Neural progenitor cell (in vitro differentiated cells): ENCODE measurements around the gene SLC17A2. TPM values are rescaled to one million over a fixed set of nuclear protein-coding genes. Genes with fewer than 3 reads are reported as not detected.

Experiments
- DNase-seq: peaks from one replicate; pipeline ENCODE4 v3.0.0-alpha.2; 2016; ENCODE audit warnings: low spot score
- H2AFZ ChIP-seq: fragments of 200-600 bp; sonication (generic); replicated peaks from 2 replicates; pipeline ENCODE4 v1.6.1; 2016; ENCODE audit warnings: antibody characterized with exemption
- H3F3A ChIP-seq: fragments of 200-600 bp; sonication (generic); 2 replicates; pipeline ENCODE4 v1.6.1; 2016; ENCODE audit warnings: antibody characterized with exemption, low read depth
- H3K27ac ChIP-seq: fragments of 200-600 bp; sonication (generic); 2 replicates; pipeline ENCODE4 v1.5.1; 2016; ENCODE audit warnings: mild to moderate bottlenecking
- H3K27me3 ChIP-seq: fragments of 200-600 bp; sonication (generic); 2 replicates; pipeline ENCODE4 v1.6.1; 2016; ENCODE audit warnings: mild to moderate bottlenecking, moderate library complexity
- H3K36me3 ChIP-seq: fragments of 200-600 bp; sonication (generic); 2 replicates; pipeline ENCODE4 v1.5.1; 2016
- H3K4me1 ChIP-seq: fragments of 200-600 bp; sonication (generic); 2 replicates; pipeline ENCODE4 v1.6.1; 2016; ENCODE audit warnings: mixed run types
- H3K4me2 ChIP-seq: fragments of 200-600 bp; sonication (generic); 2 replicates; pipeline ENCODE4 v1.6.1; 2016
- H3K4me3 ChIP-seq: fragments of 200-600 bp; sonication (generic); 2 replicates; pipeline ENCODE4 v1.5.1; 2016
- H3K79me2 ChIP-seq: fragments of 200-600 bp; sonication (generic); 2 replicates; pipeline ENCODE4 v1.6.1; 2016; ENCODE audit warnings: low read depth
- H3K9ac ChIP-seq: fragments of 200-600 bp; sonication (generic); 2 replicates; pipeline ENCODE4 v1.6.1; 2016
- H3K9me3 ChIP-seq: fragments of 200-600 bp; sonication (generic); 2 replicates; pipeline ENCODE4 v1.5.1; 2016; ENCODE audit warnings: low read depth
- H4K20me1 ChIP-seq: fragments of 200-600 bp; sonication (generic); 2 replicates; pipeline ENCODE4 v1.6.1; 2016; ENCODE audit warnings: low read depth
- H3K27ac Mint-ChIP-seq: 3 replicates; pipeline ENCODE4 v1.8.0; 2021; ENCODE audit warnings: mixed read lengths
- H3K27me3 Mint-ChIP-seq: 2 replicates; pipeline ENCODE4 v1.8.0; 2022; ENCODE audit warnings: low read depth, mild to moderate bottlenecking, inconsistent platforms, moderate library complexity, mixed read lengths; ENCODE audit not compliant: insufficient read depth
- H3K36me3 Mint-ChIP-seq: 3 replicates; pipeline ENCODE4 v1.8.0; 2021; ENCODE audit warnings: mixed read lengths
- H3K4me1 Mint-ChIP-seq: 3 replicates; pipeline ENCODE4 v1.8.0; 2021; ENCODE audit warnings: mixed read lengths
- H3K4me3 Mint-ChIP-seq: 3 replicates; pipeline ENCODE4 v1.8.0; 2021; ENCODE audit warnings: mild to moderate bottlenecking, moderate library complexity, mixed read lengths
- H3K9me3 Mint-ChIP-seq: 3 replicates; pipeline ENCODE4 v1.8.0; 2020; ENCODE audit warnings: mixed read lengths
- CTCF ChIP-seq: fragments of 200-600 bp; sonication (generic); IDR thresholded peaks from 2 replicates; pipeline ENCODE4 v1.5.1; 2017; ENCODE audit warnings: antibody characterized with exemption, mild to moderate bottlenecking
- EZH2 ChIP-seq: fragments of 200-600 bp; sonication (generic); IDR thresholded peaks from 2 replicates; pipeline ENCODE4 v1.6.1; 2017; ENCODE audit warnings: antibody characterized with exemption, mild to moderate bottlenecking, moderate library complexity
- EZH2phosphoT487 ChIP-seq: fragments of 200-600 bp; sonication (generic); IDR thresholded peaks from 2 replicates; pipeline ENCODE4 v1.6.1; 2017; ENCODE audit warnings: antibody characterized with exemption
- total RNA-seq: library from RNA; depleted of rRNA; stranded (reverse); fragments of >200 nt; gene quantifications from 2 replicates; pipeline ENCODE4 v1.2.3, GENCODE V29; 2015; ENCODE audit warnings: low replicate concordance

Gene SLC17A2
- total RNA-seq, 1 donor from 2014 or later = not detected

- Mint-ChIP-seq H3K9me3 (no peaks in the 10 kb centered on the region), H3K4me1 (no peaks in the 10 kb centered on the region), H3K4me3 (no peak overlapping the region), H3K36me3 (no peaks in the 10 kb centered on the region), H3K27ac (no peak overlapping the region), H3K27me3 (no peaks in the 10 kb centered on the region)
- TF ChIP-seq CTCF = no peak
- no peak for TF ChIP-seq EZH2phosphoT487
- TF ChIP-seq EZH2 = no peak
- no peak overlapping the region for H3K9ac ChIP-seq
- no peaks in the 10 kb centered on the region for H3K27me3 ChIP-seq
- no peaks in the 10 kb centered on the region for H3K4me1 ChIP-seq
- H3F3A ChIP-seq = no peaks in the 10 kb centered on the region
- no peaks in the 10 kb centered on the region for H3K79me2 ChIP-seq
- H2AFZ ChIP-seq = no peak overlapping the region
- H3K9me3 ChIP-seq = no peaks in the 10 kb centered on the region
- no peaks in the 10 kb centered on the region for H4K20me1 ChIP-seq
- DNase-seq = no peak
- H3K4me3 ChIP-seq = no peak overlapping the region
- H3K36me3 ChIP-seq = no peaks in the 10 kb centered on the region
- H3K4me2 ChIP-seq = no peak overlapping the region
- no peak overlapping the region for H3K27ac ChIP-seq
These were observed 61.9 kb downstream of the SLC17A2 start for GRCh38 chr6:25868436-25869183.

DNA sequence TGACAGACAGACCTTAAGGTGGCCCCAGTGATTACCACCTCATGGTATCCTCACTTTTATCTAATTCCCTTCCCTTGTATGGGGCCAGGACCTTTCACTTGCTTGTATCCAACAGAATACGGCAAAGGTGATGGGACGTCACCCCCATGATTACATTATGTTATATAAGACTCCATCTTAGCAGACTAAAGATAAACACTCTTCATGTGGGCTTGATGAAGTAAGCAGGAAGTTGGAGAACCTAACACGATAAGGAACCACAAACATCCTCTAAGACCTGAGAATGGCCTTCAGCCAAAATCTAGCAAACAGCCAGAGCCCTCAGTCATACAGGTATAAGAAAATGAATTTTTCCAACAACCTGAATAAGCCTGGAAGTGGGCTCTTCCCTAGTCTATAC, 64.5 kb downstream of the SLC17A2 start:
- H3K27me3 Mint-ChIP-seq = no peaks in the 10 kb centered on the region

GRCh38 chr6:25863360-25863759, 67.1 kb downstream of the SLC17A2 start:
- Mint-ChIP-seq H3K36me3 (no peaks in the 10 kb centered on the region), H3K4me3 (no peak overlapping the region), H3K9me3 (no peaks in the 10 kb centered on the region), H3K4me1 (no peaks in the 10 kb centered on the region), H3K27ac (no peak overlapping the region), H3K27me3 (no peaks in the 10 kb centered on the region)
- H3K79me2 ChIP-seq = no peaks in the 10 kb centered on the region
- no peak overlapping the region for H3K27ac ChIP-seq
- no peak overlapping the region for H3K4me2 ChIP-seq
- H3F3A ChIP-seq = no peaks in the 10 kb centered on the region
- no peaks in the 10 kb centered on the region for H4K20me1 ChIP-seq
- H3K4me1 ChIP-seq = no peaks in the 10 kb centered on the region
- no peaks in the 10 kb centered on the region for H3K36me3 ChIP-seq
- no peak overlapping the region for H2AFZ ChIP-seq
- no peaks in the 10 kb centered on the region for H3K27me3 ChIP-seq
- no peak overlapping the region for H3K9ac ChIP-seq
- H3K4me3 ChIP-seq = no peak overlapping the region
- no peaks in the 10 kb centered on the region for H3K9me3 ChIP-seq
- TF ChIP-seq EZH2phosphoT487 (no peak), EZH2 (no peak), CTCF (no peak)
- no peak for DNase-seq

More for the DNA sequence above, 64.5 kb downstream of the SLC17A2 start:
- Mint-ChIP-seq H3K4me1 (no peaks in the 10 kb centered on the region), H3K9me3 (no peaks in the 10 kb centered on the region), H3K27ac (no peak overlapping the region), H3K36me3 (no peaks in the 10 kb centered on the region), H3K4me3 (no peak overlapping the region)
- H3F3A ChIP-seq = no peaks in the 10 kb centered on the region
- H3K79me2 ChIP-seq = no peaks in the 10 kb centered on the region
- TF ChIP-seq EZH2phosphoT487 = no peak
- no peak for TF ChIP-seq CTCF
- TF ChIP-seq EZH2 = no peak
- H3K27ac ChIP-seq = no peak overlapping the region
- no peaks in the 10 kb centered on the region for H3K9me3 ChIP-seq
- no peak overlapping the region for H3K4me3 ChIP-seq
- no peak overlapping the region for H3K4me2 ChIP-seq
- H4K20me1 ChIP-seq = no peaks in the 10 kb centered on the region
- no peaks in the 10 kb centered on the region for H3K4me1 ChIP-seq
- DNase-seq = no peak
- H2AFZ ChIP-seq = no peak overlapping the region
- H3K36me3 ChIP-seq = no peaks in the 10 kb centered on the region
- no peak overlapping the region for H3K9ac ChIP-seq
- no peaks in the 10 kb centered on the region for H3K27me3 ChIP-seq

Other genes starting within 250 kb of the SLC17A2 start
- gene SLC17A4, start 175.9 kb downstream of the SLC17A2 start, total RNA-seq = not detected in 2 replicates
- not detected in 2 replicates for gene SLC17A1, start 98.6 kb downstream of the SLC17A2 start, total RNA-seq
- not detected in 2 replicates for gene SLC17A3, start 56.4 kb downstream of the SLC17A2 start, total RNA-seq
- 0.25 and 0.30 TPM in 2 replicates for gene TRIM38, start 32.1 kb upstream of the SLC17A2 start, total RNA-seq
- 0.43 and 1.5 TPM in 2 replicates for gene HFE, start 156.7 kb upstream of the SLC17A2 start, total RNA-seq